Activated T-helper 1 cell treated with anti-CD3 and anti-CD28 coated beads, Interleukin-2, amount 50 U/mL, for 16 hours (primary cell): ENCODE measurements around the gene FREM1.

ENCODE experiments used
- DNase-seq, 2 donors: peaks; one replicate each; pipeline ENCODE4 v3.0.0-alpha.2; 2020; ENCODE audit warnings: low read depth in 1 of 2, low spot score in 1 of 2

Gene FREM1

DNA sequence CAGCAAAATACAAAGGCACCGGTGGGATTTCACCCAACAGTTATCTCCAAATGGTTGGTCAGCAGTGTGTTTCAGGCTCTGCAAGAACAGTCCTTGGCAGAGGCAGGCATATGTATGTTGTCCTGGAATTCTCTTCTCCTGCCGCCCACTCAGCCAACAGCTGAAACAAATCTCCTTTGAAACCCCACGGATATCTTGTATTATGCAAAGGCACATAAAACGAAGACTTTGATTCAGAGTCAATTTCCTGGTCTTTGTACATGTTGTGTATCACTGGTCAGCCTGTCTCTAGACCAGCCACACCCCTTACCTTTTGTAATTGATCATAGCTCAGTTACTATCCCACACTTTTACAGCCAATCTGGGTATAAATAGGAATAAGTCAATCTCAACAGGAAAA, 29.2 kb downstream of the FREM1 start:
- no peak for DNase-seq

GRCh38 chr9:14870090-14870489, 40.1 kb downstream of the FREM1 start:
- no peak for DNase-seq

DNA sequence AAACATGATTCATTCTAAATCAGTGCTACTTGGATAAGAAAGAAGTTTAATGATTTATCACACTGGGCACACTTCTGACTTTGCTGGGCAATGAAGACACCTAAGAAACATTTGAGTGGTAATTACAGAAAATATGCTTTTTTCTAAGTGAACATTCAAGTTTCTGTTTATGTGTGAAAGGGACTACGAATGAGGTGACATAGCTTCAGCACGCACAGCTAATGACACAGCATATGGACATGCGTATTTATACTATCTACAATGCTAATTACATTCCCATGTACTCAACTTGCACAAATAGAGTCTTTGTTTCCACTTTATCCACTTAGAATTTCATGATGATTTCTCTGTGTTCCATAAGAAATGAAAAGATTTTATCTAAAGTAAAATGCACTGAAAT, 40.6 kb downstream of the FREM1 start:
- DNase-seq = no peak

- no peak for DNase-seq
Observed at GRCh38 chr9:14868772-14869583, 41.2 kb downstream of the FREM1 start.

DNA sequence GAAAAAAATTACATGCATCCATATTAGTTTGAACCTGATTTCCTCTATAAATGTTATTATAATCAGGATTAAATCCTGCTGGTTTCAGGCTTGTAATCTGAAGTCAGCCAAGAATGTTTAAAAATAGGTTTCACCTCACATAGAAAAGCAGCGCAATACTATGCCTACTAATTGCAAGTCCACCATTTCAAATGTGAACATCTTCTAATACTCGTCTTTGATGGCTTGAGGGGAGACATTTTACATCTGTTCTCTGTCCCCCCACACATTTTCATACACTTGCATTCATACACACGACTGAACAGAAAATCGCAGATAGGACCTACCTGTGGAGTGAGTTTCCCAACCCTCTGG, 41.8 kb downstream of the FREM1 start:
- no peak for DNase-seq

DNA sequence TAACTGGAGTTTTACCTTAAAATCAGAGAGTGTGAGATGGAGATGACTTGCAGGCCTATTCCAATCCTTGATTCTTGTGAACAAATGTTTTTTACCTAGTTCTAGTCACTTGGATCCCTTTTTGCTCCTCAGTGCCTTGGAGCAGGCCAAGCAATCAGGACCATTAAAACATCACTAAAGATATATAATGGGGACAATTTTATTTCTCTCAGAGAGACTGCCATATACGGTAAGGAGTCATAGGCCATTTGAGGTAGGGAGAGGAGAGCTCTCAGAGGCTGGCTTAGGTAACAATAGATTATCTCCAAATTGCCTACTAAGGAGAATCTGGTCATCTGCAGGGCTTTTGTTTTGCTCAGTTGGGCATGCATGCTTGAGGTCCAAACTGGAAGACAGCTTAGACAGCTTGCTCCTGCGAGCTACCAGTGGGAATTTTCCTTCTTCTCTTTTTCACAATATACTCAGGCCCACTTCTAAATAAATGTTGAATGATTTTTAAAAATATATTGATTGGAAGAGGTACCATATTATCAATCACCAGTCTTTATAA, 44.0 kb downstream of the FREM1 start:
- DNase-seq = no peak

DNA sequence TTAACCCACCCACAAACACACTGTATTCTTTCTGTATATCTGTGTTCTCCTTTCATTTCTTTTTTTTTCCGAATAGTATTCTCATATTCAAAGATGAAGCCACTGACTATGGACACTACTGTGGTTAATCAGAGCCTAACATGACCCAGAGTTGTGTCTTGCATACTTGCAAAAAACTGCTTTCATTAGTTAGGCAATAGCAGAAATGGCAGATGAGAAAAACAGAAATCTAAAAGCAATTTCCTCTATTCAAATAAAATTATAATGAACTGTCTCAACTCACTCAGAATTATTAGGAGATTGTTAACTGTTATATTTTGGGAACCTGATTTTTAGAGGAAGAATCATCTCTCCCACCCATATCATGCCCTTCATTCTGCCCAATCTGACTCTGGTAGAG, 45.9 kb downstream of the FREM1 start:
- DNase-seq = no peak

GRCh38 chr9:14863402-14863801, 46.8 kb downstream of the FREM1 start:
- no peak for DNase-seq

DNA sequence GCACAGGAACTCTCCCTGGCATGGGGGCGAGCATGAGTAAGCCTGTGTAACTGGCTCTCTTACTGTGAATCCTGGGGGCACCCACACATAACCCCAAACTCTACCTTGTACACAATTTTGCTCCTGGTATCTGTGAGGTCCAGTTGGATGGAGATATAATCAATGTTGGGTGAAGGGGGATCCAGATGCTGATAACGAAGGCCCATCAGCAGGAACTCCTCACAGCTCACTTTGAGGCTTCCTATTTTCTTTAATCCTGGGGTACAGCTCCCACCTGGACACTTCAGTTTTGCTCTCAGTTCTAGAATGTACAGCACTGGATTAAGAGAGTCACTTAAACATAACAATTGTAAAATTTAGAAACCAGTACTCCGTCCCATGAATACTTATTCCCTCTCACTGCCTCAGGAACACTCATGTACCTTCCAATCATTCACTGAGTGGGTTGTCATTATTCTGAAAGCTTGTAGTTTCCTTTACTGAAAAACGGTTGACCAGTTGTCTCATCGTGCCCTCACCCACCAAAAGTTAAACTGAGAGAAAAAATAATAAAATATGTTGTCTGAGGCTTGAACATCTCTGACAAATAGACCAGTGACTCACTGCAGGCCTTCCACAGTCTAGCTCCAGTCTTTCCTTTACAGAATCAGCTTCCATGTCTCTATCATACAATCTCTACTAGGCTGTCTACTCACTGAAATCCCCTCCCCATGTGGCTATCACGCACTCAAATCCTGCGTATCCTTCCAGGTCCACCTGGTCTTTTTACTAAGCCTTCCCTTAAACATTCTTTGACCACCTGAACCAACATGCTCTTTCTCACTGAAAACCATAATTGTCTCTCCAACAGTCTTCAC, 52.6 kb downstream of the FREM1 start:
- DNase-seq = no peak

DNA sequence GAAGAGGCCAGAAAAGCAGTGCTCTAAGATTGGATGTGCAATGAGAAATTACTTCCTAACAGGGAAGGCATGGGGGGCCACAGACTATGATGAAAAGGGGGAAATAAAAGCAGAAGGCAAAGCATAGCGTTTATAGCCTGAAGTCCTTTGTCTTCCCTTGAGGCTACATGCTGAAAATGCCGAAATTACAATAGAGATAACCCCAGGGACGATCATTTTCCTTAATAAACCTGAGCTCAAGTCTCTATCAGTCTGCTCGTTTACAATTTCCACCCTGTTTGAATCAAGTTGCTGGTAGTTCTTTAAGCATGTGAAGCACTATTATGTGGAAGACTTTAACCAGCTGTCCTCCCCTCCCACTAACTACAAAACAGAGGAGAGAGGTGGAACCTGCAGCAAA, 60.4 kb downstream of the FREM1 start:
- DNase-seq = no peak

GRCh38 chr9:14849296-14849695, 60.9 kb downstream of the FREM1 start:
- no peak for DNase-seq

GRCh38 chr9:14846871-14847311, 63.3 kb downstream of the FREM1 start:
- peak in 1 of 2 donors; percentile 0 for DNase-seq

- DNase-seq = no peak
Observed at GRCh38 chr9:14843163-14843562, 67.1 kb downstream of the FREM1 start.

DNA sequence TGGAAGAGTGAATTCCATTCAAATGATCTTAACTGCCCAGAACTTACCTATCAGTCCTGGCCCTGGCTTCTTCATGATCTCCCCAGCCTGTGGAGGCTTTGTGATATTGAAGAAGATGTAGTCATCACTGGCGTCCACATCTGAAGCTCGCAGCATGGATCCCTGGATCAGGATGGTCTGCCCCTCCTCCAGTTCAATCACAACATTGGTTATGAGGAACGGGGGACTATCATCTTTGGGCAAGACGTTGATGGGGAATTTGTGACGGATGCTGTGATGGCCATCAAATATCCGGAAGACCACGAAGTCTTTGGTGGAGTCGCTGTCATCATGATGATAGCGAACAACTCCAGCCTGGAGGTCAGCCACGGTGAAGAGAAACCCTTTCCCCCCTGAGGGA, 68.0 kb downstream of the FREM1 start:
- no peak for DNase-seq

- no peak for DNase-seq
Observed at GRCh38 chr9:14838701-14839100, 71.5 kb downstream of the FREM1 start.

DNA sequence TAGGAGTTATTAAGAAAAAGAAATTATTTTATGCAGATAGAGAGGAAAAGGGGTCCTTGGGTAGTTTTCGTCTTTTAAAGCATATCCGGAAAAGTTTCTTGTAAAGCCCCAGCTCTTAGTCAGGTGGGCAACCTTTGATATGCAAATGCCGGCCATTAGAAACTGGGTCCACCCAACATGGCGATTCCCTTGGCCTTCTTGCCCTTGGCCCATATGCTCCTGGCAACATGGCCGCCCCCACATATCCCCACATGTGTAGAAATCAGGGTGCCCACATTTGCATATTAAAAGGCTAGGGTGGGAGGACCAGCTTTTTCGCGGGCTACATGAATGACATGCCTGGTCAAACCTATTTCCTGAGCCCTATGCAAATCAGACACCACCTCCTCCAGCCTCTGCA, 73.3 kb downstream of the FREM1 start:
- no peak for DNase-seq

GRCh38 chr9:14831661-14832060, 78.6 kb downstream of the FREM1 start:
- no peak for DNase-seq

DNA sequence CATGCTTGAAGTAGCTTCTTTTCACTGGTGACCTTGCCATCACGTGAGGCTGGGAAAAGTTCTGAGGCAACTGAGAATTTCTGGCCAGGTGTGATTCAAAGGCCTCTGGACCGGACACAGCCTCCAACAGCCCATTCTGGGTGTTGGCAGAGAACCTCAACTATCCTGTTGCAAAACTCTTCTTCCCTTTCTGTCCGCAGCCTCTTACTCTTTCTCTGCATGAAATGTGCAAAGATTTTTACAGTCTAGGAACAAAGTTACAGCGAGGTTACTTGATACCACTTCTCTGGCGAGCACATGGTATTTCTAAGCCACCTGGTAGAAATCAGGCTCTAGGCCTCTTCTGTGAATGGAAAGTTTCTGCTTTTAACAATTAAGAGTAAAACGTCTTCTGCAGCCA, 79.2 kb downstream of the FREM1 start:
- DNase-seq = no peak

DNA sequence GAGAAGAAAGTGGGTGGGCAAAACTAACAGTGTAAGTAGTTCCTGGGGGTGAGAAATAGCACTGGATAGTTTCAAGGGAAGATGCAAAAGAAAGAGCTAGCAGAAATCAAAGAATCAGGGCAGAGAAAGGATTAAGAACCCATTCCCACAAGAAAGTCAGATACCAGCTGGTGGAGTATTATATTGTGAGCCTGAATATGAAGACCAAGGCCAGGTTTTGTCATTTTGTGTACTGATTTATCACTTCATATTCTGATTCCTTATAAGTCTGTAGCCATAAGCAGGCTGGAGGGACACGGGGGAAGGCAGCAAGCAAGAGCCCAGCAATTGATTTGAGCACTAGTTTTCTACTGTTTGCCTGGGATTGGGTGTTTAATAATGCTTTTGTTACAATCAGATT, 80.2 kb downstream of the FREM1 start:
- DNase-seq = no peak

DNA sequence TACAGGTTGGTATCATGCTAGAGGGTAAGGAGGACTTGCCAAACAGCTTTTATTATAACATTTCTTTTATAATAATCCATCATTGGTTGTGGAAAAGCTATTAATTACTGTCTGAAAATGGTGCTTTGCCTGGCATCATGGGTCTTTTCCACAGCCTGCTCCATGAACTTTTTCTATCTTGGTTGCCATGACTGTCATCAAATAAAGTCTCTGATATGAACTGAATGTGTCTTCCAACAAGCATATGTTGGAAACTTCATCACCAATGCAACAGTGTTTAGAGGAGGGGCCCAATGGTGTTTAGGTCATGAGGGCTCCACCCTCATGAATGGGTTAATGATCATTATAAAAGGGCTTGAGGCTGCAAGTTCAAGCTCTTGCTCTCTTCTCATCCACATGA, 81.0 kb downstream of the FREM1 start:
- no peak for DNase-seq

DNA sequence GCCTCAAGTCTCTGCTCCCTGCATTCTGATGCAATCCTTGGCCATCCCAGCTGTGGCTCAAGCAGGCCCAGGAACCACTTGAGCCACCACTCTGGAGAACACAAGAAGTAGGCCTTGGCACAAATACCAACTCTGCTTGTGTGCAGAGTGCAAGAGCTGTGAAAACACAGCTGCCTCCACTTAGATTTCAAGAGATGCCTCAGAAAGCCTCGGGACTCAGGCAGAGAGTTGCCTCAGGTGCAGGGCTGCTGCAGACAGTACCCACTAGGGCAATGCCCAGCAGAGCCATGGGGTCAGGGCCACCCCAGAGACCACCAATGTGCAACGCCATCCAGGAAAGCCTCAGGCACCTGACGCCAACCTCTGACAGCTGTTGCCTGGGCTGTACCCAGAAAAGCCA, 82.4 kb downstream of the FREM1 start:
- no peak for DNase-seq

- DNase-seq = no peak
Observed at GRCh38 chr9:14824481-14824880, 85.7 kb downstream of the FREM1 start.
